ENCODE measurements around the gene PICALM. TPM values are rescaled to one million over a fixed set of nuclear protein-coding genes. Genes with fewer than 3 reads are reported as not detected.

Gene PICALM
- total and polyA plus RNA-seq, 3 experiments from 2014 or later, result 25.6 to 103 (median 95.2) TPM

Other genes with a start within 250 kb of the PICALM start
- not detected for gene CCDC83, start 213.7 kb downstream of the PICALM start, total RNA-seq
- not detected for gene CCDC83, start 213.7 kb downstream of the PICALM start, polyA plus RNA-seq
- 100 to 1,000 TPM; 188 to 190 TPM for gene EED, start 175.7 kb upstream of the PICALM start, total RNA-seq
- gene EED, start 175.7 kb upstream of the PICALM start, polyA plus RNA-seq, result 23.6 TPM
- gene HIKESHI, start 233.2 kb upstream of the PICALM start, total RNA-seq, result 10 to 100 TPM; 52.9 to 56.9 TPM
- gene HIKESHI, start 233.2 kb upstream of the PICALM start, polyA plus RNA-seq, result 85.3 TPM